ENCODE measurements around the gene TKFC.
A peak's percentile ranks its signal among the peaks of the same experiment; 100 is the strongest.

TKFC gene

DNA sequence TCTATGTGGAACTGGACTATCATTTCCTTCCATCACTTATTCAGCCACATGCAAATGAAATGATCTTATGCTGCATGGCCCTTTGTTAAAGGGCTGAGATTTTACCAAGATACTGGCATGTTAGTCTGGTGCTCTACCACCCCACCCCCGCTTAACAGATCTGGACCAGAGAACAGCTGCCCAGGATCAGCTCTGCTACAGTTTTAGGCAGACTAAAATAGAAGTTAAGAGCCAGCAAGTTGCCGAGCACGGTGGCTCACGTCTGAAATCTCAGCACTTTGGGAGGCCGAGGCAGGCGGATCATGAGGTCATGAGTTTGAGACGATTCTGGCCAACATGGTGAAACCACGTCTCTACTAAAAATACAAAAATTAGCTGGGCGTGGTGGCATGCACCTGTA lies 4.7 kb upstream of the TKFC start:
- Histone ChIP-seq H3K9ac (ENCODE audit: low read length) (no peak overlapping the region), H3K27me3 (ENCODE audit: control insufficient read depth, insufficient read depth, low read length) (no peaks in the 10 kb centered on the region), H3K9me3 (ENCODE audit: control insufficient read depth, low read length) (no peaks in the 10 kb centered on the region), H3K4me3 (ENCODE audit: low read length) (no peak overlapping the region), H3K4me1 (ENCODE audit: control insufficient read depth, insufficient read depth, low read length) (peaks cover 10% of the 10 kb centered on the region), H3K36me3 (ENCODE audit: control insufficient read depth, insufficient read depth, low read length) (peaks cover 9% of the 10 kb centered on the region)

DNA sequence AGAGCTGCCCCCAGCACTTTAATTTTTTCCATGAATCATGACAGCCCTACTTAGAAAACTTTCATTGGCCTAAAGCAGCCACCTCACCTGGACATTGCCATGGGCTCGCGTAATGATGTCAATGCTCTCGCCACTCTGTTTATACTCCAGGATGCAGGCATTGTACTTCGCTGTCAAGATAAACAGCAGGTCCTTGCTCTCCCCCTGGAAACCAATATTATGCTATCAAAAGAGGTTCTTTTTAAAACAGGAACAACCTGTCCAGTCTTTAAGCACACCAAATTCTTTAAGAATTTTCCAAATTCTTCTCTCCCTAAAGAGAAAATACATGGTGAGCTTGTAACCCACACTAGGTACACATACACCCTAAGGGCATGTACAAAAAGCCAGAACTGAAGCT lies 3.2 kb upstream of the TKFC start:
- no peak overlapping the region for H3K9ac ChIP-seq (ENCODE audit: low read length)

DNA sequence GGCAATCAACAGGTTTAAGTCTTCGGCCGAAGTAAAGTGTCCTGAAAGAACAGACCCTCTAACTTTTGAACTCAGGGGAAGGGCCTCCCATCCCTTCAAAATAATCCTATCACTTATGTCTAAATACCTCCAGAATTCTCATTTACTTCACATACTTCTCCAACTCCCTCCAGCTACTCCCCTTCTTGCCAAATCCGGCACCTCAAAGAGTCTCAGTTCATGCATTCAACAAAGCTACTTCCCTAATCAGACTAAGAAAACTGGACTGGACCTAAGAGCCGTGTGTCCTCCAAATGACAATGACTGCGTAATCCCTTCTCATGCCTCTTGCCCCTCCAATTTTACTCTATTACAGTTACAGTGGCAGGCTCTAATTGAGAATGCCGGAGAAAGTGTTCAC lies 1.4 kb upstream of the TKFC start:
- H3K9me3 ChIP-seq (ENCODE audit: control insufficient read depth, low read length) = no peaks in the 10 kb centered on the region
- H3K4me1 ChIP-seq (ENCODE audit: control insufficient read depth, insufficient read depth, low read length) = peaks cover 41% of the 10 kb centered on the region
- peak overlapping the region; percentile 94 for H3K4me3 ChIP-seq (ENCODE audit: low read length)
- no peaks in the 10 kb centered on the region for H3K27me3 ChIP-seq (ENCODE audit: control insufficient read depth, insufficient read depth, low read length)
- peaks cover 2% of the 10 kb centered on the region for H3K36me3 ChIP-seq (ENCODE audit: control insufficient read depth, insufficient read depth, low read length)
- H3K9ac ChIP-seq (ENCODE audit: low read length) = peak overlapping the region; percentile 99

More for the DNA sequence above, 3.2 kb upstream of the TKFC start:
- H3K4me3 ChIP-seq (ENCODE audit: low read length) = no peak overlapping the region
- H3K36me3 ChIP-seq (ENCODE audit: control insufficient read depth, insufficient read depth, low read length) = peaks cover 9% of the 10 kb centered on the region
- H3K4me1 ChIP-seq (ENCODE audit: control insufficient read depth, insufficient read depth, low read length) = peaks cover 24% of the 10 kb centered on the region
- H3K9me3 ChIP-seq (ENCODE audit: control insufficient read depth, low read length) = no peaks in the 10 kb centered on the region
- no peaks in the 10 kb centered on the region for H3K27me3 ChIP-seq (ENCODE audit: control insufficient read depth, insufficient read depth, low read length)

- Histone ChIP-seq H3K4me1 (ENCODE audit: control insufficient read depth, insufficient read depth, low read length) (peaks cover 43% of the 10 kb centered on the region), H3K9me3 (ENCODE audit: control insufficient read depth, low read length) (no peaks in the 10 kb centered on the region), H3K36me3 (ENCODE audit: control insufficient read depth, insufficient read depth, low read length) (no peaks in the 10 kb centered on the region), H3K4me3 (ENCODE audit: low read length) (peak overlapping the region; percentile 94), H3K9ac (ENCODE audit: low read length) (peak overlapping the region; percentile 99), H3K27me3 (ENCODE audit: control insufficient read depth, insufficient read depth, low read length) (no peaks in the 10 kb centered on the region)
Measured at GRCh38 chr11:61332281-61332796, 689 bp upstream of the TKFC start.

- H3K36me3 ChIP-seq (ENCODE audit: control insufficient read depth, insufficient read depth, low read length) = no peaks in the 10 kb centered on the region
- H3K9me3 ChIP-seq (ENCODE audit: control insufficient read depth, low read length) = no peaks in the 10 kb centered on the region
- peak overlapping the region; percentile 99 for H3K9ac ChIP-seq (ENCODE audit: low read length)
- H3K27me3 ChIP-seq (ENCODE audit: control insufficient read depth, insufficient read depth, low read length) = no peaks in the 10 kb centered on the region
- peak overlapping the region; percentile 94 for H3K4me3 ChIP-seq (ENCODE audit: low read length)
- H3K4me1 ChIP-seq (ENCODE audit: control insufficient read depth, insufficient read depth, low read length) = peaks cover 43% of the 10 kb centered on the region
Measured at GRCh38 chr11:61333550-61334433, 764 bp downstream of the TKFC start.

GRCh38 chr11:61334434-61335354 lies 1.7 kb downstream of the TKFC start:
- Histone ChIP-seq H3K36me3 (ENCODE audit: control insufficient read depth, insufficient read depth, low read length) (no peaks in the 10 kb centered on the region), H3K4me3 (ENCODE audit: low read length) (no peak overlapping the region), H3K4me1 (ENCODE audit: control insufficient read depth, insufficient read depth, low read length) (peaks cover 43% of the 10 kb centered on the region), H3K27me3 (ENCODE audit: control insufficient read depth, insufficient read depth, low read length) (no peaks in the 10 kb centered on the region), H3K9ac (ENCODE audit: low read length) (peak overlapping the region; percentile 51), H3K9me3 (ENCODE audit: control insufficient read depth, low read length) (no peaks in the 10 kb centered on the region)

DNA sequence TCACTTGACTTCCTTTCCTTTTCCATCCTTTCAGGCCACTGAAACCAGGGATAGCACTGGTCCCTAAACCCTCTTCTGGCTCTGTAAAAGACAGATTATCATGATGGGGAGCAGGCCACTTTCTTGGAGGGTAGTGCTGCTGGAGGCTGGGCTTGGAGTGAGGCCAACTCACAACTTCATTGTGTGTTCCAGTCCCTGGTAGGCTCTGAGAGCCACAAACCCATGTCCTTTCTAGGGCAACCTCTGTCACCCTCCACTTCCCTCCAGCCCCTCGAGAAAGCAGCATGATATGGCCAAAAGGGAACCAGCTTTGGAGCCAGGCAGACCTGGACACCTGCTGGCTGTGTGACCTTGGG lies 2.3 kb downstream of the TKFC start:
- Histone ChIP-seq H3K9ac (ENCODE audit: low read length) (peak overlapping the region; percentile 51), H3K4me1 (ENCODE audit: control insufficient read depth, insufficient read depth, low read length) (peaks cover 43% of the 10 kb centered on the region), H3K36me3 (ENCODE audit: control insufficient read depth, insufficient read depth, low read length) (no peaks in the 10 kb centered on the region), H3K9me3 (ENCODE audit: control insufficient read depth, low read length) (no peaks in the 10 kb centered on the region), H3K4me3 (ENCODE audit: low read length) (no peak overlapping the region), H3K27me3 (ENCODE audit: control insufficient read depth, insufficient read depth, low read length) (no peaks in the 10 kb centered on the region)

- no peaks in the 10 kb centered on the region for H3K36me3 ChIP-seq (ENCODE audit: control insufficient read depth, insufficient read depth, low read length)
- H3K4me1 ChIP-seq (ENCODE audit: control insufficient read depth, insufficient read depth, low read length) = peaks cover 42% of the 10 kb centered on the region
- no peak overlapping the region for H3K4me3 ChIP-seq (ENCODE audit: low read length)
- peak overlapping the region; percentile 19 for H3K9ac ChIP-seq (ENCODE audit: low read length)
- no peaks in the 10 kb centered on the region for H3K27me3 ChIP-seq (ENCODE audit: control insufficient read depth, insufficient read depth, low read length)
- no peaks in the 10 kb centered on the region for H3K9me3 ChIP-seq (ENCODE audit: control insufficient read depth, low read length)
Measured at GRCh38 chr11:61336171-61336935, 3.3 kb downstream of the TKFC start.

- Histone ChIP-seq H3K9me3 (ENCODE audit: control insufficient read depth, low read length) (no peaks in the 10 kb centered on the region), H3K4me1 (ENCODE audit: control insufficient read depth, insufficient read depth, low read length) (peaks cover 33% of the 10 kb centered on the region), H3K27me3 (ENCODE audit: control insufficient read depth, insufficient read depth, low read length) (no peaks in the 10 kb centered on the region), H3K9ac (ENCODE audit: low read length) (no peak overlapping the region), H3K4me3 (ENCODE audit: low read length) (no peak overlapping the region), H3K36me3 (ENCODE audit: control insufficient read depth, insufficient read depth, low read length) (peaks cover 5% of the 10 kb centered on the region)
Measured at GRCh38 chr11:61337706-61338470, 4.9 kb downstream of the TKFC start.

DNA sequence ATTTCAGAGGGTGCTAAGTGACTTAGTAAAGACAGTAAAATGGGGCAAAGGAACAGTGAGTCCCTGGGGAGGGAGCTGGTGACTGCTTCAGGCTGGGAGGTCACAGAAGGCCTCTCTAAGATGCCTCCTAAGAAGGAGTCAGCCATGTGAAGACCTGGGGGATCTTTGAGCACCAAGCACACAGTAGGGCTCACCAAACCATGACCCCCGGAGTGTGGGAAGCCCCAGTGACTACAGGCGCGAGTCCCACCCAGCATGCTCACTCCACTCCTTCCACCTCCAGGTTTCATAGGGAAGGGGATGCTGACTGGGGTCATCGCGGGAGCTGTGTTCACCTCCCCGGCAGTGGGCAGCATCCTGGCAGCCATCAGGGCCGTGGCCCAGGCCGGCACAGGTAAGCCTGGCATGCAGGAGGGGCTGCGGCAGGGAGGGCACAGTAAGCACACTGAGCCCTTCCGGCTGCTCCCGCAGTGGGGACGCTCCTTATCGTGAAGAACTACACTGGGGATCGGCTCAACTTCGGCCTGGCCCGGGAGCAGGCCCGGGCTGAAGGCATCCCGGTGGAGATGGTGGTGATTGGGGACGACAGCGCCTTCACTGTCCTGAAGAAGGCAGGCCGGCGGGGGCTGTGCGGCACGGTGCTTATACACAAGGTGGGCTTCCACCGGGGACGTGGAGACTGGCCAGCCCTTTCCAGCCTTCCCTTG lies 5.9 kb downstream of the TKFC start:
- Histone ChIP-seq H3K4me1 (ENCODE audit: control insufficient read depth, insufficient read depth, low read length) (peaks cover 27% of the 10 kb centered on the region), H3K4me3 (ENCODE audit: low read length) (no peak overlapping the region), H3K27me3 (ENCODE audit: control insufficient read depth, insufficient read depth, low read length) (no peaks in the 10 kb centered on the region), H3K9ac (ENCODE audit: low read length) (no peak overlapping the region), H3K9me3 (ENCODE audit: control insufficient read depth, low read length) (no peaks in the 10 kb centered on the region), H3K36me3 (ENCODE audit: control insufficient read depth, insufficient read depth, low read length) (peaks cover 5% of the 10 kb centered on the region)
